ENCODE results near the gene AVPR2.

AVPR2 gene

DNA sequence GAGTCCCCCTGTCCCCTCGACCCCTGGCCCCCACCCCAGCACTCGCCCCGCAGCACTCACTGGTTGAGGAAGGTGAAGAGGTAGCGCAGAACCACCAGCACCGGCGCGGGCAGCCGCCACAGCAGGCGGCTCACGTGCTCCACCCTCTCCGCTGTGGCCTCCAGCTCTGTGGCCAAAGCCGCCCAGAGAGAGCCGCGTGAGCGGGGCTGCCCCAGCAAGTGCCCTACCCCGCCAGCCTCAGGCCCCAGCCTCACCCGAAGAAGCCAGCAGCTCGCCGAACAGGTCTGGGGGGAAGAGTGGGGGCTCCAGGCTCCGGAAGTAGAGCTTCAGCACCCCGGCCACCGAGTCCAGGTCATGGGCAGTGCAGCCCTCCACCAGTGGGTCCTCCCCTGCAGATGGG, 6.0 kb downstream of the AVPR2 start:
- H3K4me3 ChIP-seq (ENCODE audit: low read depth, low read length) = no peak overlapping the region
- TF ChIP-seq, protein P1, sequence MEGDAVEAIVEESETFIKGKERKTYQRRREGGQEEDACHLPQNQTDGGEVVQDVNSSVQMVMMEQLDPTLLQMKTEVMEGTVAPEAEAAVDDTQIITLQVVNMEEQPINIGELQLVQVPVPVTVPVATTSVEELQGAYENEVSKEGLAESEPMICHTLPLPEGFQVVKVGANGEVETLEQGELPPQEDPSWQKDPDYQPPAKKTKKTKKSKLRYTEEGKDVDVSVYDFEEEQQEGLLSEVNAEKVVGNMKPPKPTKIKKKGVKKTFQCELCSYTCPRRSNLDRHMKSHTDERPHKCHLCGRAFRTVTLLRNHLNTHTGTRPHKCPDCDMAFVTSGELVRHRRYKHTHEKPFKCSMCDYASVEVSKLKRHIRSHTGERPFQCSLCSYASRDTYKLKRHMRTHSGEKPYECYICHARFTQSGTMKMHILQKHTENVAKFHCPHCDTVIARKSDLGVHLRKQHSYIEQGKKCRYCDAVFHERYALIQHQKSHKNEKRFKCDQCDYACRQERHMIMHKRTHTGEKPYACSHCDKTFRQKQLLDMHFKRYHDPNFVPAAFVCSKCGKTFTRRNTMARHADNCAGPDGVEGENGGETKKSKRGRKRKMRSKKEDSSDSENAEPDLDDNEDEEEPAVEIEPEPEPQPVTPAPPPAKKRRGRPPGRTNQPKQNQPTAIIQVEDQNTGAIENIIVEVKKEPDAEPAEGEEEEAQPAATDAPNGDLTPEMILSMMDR (IDR thresholded peaks at IDR 0.05; ENCODE audit: low read depth, low read length, missing control alignments) = no peak
- in situ Hi-C loops (cut with HindIII; ENCODE audit: low sequenced_read_pairs) = no loop called here
- DNase-seq (ENCODE audit: low read depth) = no peak

GRCh38 chrX:153911798-153912197, 7.3 kb downstream of the AVPR2 start:
- no peak for DNase-seq (ENCODE audit: low read depth)
- in situ Hi-C loops (cut with HindIII; ENCODE audit: low sequenced_read_pairs) = no loop called here
- H3K4me3 ChIP-seq (ENCODE audit: low read depth, low read length) = no peak overlapping the region
- TF ChIP-seq, protein P1 (IDR thresholded peaks at IDR 0.05; ENCODE audit: low read depth, low read length, missing control alignments) = no peak

DNA sequence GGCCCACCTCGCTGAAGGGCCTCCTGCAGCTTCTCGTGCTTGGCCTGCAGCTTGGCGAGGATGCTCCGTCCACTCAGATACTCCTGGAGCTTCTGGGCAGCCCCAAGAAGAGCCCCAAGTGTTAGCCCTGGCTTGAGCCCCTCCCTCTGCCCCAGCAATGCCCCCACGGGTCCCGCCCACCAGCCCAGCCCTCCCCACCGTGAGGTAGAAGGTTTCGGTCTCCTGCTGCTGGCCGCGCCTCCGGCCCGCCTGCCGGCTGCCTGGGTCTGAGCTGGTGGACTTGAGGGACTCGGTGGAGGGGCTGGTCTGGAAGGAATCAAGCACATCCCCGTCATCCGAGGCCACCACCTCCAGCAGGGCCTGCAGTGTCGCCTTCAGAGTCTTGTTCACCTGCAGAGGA, 8.7 kb downstream of the AVPR2 start:
- TF ChIP-seq, protein P1 (IDR thresholded peaks at IDR 0.05; ENCODE audit: low read depth, low read length, missing control alignments) = no peak
- no peak for DNase-seq (ENCODE audit: low read depth)
- H3K4me3 ChIP-seq (ENCODE audit: low read depth, low read length) = no peak overlapping the region
- in situ Hi-C loops (cut with HindIII; ENCODE audit: low sequenced_read_pairs) = no loop called here

DNA sequence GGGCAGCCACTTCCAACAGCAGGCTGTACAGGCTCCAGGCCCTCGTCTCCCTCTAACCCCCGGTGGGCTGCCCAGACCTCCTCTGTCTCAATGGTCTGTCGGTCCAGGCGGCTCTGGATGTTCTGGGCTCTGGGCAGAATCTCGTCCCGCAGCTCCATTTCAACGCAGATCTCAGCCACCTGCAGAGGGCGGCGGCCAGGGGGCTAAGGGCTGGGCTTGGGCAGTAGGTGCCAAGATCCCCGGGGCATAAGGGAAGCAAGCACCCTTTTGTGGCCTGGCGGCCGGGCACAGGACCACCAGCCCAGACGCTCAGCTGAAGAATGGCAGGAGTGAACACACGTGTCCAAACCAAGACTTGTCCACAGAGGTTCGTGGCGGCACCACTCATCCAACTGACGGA, 9.2 kb downstream of the AVPR2 start:
- TF ChIP-seq, protein P1 (IDR thresholded peaks at IDR 0.05; ENCODE audit: low read depth, low read length, missing control alignments) = no peak
- H3K4me3 ChIP-seq (ENCODE audit: low read depth, low read length) = no peak overlapping the region
- in situ Hi-C loops (cut with HindIII; ENCODE audit: low sequenced_read_pairs) = no loop called here
- DNase-seq (ENCODE audit: low read depth) = no peak

DNA sequence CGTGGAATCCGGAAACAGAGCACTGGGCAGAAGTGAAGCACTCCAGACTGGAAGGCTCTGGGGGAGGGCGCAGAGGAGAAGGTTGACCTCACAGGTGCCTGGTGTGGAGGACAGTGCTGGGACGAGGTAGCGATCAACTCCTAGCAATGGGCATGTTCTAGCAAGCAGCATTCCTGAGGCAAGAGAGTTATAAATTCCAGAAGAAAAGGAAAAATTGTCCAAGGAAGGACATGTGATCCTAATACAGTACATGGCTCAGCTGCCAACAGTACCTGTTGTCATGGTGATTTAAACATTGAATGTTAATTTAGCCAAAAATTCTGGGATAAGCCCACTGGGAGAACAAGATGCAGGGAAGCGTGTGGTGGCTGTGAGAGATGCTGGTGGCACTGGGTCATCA, 13.4 kb downstream of the AVPR2 start:
- DNase-seq (ENCODE audit: low read depth) = no peak
- TF ChIP-seq, protein P1 (IDR thresholded peaks at IDR 0.05; ENCODE audit: low read depth, low read length, missing control alignments) = no peak
- no peak overlapping the region for H3K4me3 ChIP-seq (ENCODE audit: low read depth, low read length)
- in situ Hi-C loops (cut with HindIII; ENCODE audit: low sequenced_read_pairs) = no loop called here

DNA sequence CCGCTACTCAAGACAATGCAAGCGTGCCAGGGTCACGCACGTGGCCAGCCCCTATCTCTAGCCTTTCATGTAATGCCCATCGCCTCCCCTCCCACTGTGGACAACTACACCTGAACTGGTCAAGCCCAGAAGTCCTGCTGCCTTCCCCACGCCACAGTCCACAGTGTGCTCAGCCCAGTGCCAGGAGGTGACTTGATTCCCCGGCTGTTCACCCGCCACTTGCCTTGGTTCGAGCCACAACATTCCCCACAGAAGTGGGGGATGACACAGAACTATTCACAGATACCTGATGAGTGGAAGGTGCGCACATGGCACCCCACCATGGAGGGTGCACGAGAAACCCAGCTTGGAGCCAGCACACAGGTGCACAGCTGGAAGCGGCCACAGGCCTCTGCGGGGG, 14.8 kb downstream of the AVPR2 start:
- H3K4me3 ChIP-seq (ENCODE audit: low read depth, low read length) = no peak overlapping the region
- TF ChIP-seq, protein P1 (IDR thresholded peaks at IDR 0.05; ENCODE audit: low read depth, low read length, missing control alignments) = no peak
- DNase-seq (ENCODE audit: low read depth) = no peak
- in situ Hi-C loops (cut with HindIII; ENCODE audit: low sequenced_read_pairs) = no loop called here

GRCh38 chrX:153920546-153920945, 16.1 kb downstream of the AVPR2 start:
- in situ Hi-C loops (cut with HindIII; ENCODE audit: low sequenced_read_pairs) = no loop called here
- H3K4me3 ChIP-seq (ENCODE audit: low read depth, low read length) = no peak overlapping the region
- no peak for DNase-seq (ENCODE audit: low read depth)
- TF ChIP-seq, protein P1 (IDR thresholded peaks at IDR 0.05; ENCODE audit: low read depth, low read length, missing control alignments) = no peak
